Measurements from ENCODE around the gene FUT6.

DNA sequence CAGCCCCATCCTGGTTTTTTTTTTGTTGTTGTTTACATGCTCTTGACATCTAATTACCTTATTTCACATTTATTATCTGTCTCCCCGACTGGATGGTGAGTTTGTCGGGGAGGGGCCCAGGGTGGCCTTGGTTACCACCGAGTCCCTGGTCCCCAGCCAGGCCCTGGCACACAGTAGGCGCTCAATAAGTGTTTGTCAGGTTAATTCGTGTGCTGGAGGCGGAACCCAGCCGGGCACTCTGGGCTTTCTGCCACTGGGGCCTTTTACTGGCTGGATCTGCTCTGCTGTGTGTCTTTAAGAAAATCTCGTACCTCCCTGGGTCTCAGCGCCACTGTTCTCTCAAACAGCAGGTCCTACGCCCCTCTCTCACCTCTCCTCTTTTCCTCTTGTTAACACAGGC lies 30.0 kb downstream of the FUT6 start:
- TF ChIP-seq, protein P1, sequence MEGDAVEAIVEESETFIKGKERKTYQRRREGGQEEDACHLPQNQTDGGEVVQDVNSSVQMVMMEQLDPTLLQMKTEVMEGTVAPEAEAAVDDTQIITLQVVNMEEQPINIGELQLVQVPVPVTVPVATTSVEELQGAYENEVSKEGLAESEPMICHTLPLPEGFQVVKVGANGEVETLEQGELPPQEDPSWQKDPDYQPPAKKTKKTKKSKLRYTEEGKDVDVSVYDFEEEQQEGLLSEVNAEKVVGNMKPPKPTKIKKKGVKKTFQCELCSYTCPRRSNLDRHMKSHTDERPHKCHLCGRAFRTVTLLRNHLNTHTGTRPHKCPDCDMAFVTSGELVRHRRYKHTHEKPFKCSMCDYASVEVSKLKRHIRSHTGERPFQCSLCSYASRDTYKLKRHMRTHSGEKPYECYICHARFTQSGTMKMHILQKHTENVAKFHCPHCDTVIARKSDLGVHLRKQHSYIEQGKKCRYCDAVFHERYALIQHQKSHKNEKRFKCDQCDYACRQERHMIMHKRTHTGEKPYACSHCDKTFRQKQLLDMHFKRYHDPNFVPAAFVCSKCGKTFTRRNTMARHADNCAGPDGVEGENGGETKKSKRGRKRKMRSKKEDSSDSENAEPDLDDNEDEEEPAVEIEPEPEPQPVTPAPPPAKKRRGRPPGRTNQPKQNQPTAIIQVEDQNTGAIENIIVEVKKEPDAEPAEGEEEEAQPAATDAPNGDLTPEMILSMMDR (conservative IDR thresholded peaks at IDR 0.05; ENCODE audit: low read length), result no peak
- no peak for TF ChIP-seq EZH2phosphoT487 (IDR thresholded peaks at IDR 0.05; ENCODE audit: borderline replicate concordance)

Measured in Loucy (cell line).